ENCODE data around the gene RPE. TPM values are rescaled to one million over a fixed set of nuclear protein-coding genes. Genes with fewer than 3 reads are reported as not detected.

The RPE gene
- total RNA-seq: 10 to 100 TPM; 39.2 to 40.9 TPM

GRCh38 chr2:210002158-210003157 lies at the start of gene RPE:
Gene RPE (plus strand): TSS chr2:210002638. CDS start chr2:210002662, 24 bp downstream.

Other genes with a start within 250 kb of the RPE start
- not detected for gene UNC80, start 230.8 kb upstream of the RPE start, total RNA-seq
- gene KANSL1L, start 168.8 kb downstream of the RPE start, total RNA-seq: 1 to 10 TPM; 6.7 to 8.1 TPM
- not detected for gene ACADL, start 222.8 kb downstream of the RPE start, total RNA-seq

All from activated naive CD4-positive, alpha-beta T cell treated with anti-CD3 and anti-CD28 coated beads, Interleukin-2, amount 10 ng/mL, durations not matched to agents 5 hours and 36 hours (primary cell).